Astrocyte of the cerebellum (primary cell): ENCODE measurements around the gene SERPINE1.

ENCODE experiments used
- DNase-seq: peaks from one replicate; pipeline ENCODE4 v3.0.0-alpha.2; 2011; ENCODE audit warnings: low read depth
- H3K4me3 ChIP-seq: 2 replicates; pipeline ENCODE4 v1.5.1; 2011; ENCODE audit warnings: mild to moderate bottlenecking, low read depth, low read length, moderate library complexity
- in situ Hi-C: cut with HindIII; loops from 2 replicates; pipeline ENCODE4 v1.10.0; 2017; ENCODE audit warnings: low sequenced_read_pairs
- TF ChIP-seq, protein P1 (sequence below): IDR thresholded peaks from 2 replicates; pipeline ENCODE4 v1.5.1; 2012; ENCODE audit warnings: low read length, low read depth, moderate library complexity, mild to moderate bottlenecking; ENCODE audit errors: missing control alignments

Gene SERPINE1

DNA sequence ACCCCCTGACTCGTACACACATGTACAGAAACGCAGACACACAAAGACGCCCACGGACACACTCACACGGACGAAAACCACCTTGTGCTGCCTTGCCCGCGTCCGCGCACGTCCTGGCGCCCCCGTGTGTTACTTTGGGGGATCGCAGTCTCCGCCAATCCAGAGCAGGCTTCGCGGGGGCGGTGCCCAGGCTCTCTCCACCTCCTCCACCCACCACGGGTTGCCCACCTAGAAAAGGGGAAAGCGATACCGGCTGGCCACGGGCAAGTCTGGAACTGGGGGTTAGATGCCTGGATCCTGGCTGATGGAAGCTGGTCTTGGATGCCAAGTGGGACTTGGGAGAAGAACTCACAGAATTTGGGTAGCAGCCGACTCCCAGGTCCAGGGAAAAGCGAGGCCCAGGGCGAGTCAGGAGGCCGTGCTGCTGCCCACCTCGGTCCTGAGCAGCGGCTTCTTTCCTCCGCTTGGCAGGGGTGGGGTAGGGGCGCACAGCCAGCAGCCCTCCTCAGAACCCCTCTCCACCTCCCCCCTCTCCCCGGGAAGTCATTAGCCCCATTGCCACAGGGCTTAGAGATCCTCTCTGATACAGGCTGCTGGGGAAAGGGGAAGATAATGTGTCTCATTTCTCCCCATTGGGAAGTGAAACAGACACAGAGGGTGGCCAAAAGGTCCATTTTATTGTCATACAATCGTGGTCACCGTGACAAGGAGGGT, 43.1 kb downstream of the SERPINE1 start:
- no peak for DNase-seq
- in situ Hi-C loops = no loop called here
- TF ChIP-seq, protein P1, sequence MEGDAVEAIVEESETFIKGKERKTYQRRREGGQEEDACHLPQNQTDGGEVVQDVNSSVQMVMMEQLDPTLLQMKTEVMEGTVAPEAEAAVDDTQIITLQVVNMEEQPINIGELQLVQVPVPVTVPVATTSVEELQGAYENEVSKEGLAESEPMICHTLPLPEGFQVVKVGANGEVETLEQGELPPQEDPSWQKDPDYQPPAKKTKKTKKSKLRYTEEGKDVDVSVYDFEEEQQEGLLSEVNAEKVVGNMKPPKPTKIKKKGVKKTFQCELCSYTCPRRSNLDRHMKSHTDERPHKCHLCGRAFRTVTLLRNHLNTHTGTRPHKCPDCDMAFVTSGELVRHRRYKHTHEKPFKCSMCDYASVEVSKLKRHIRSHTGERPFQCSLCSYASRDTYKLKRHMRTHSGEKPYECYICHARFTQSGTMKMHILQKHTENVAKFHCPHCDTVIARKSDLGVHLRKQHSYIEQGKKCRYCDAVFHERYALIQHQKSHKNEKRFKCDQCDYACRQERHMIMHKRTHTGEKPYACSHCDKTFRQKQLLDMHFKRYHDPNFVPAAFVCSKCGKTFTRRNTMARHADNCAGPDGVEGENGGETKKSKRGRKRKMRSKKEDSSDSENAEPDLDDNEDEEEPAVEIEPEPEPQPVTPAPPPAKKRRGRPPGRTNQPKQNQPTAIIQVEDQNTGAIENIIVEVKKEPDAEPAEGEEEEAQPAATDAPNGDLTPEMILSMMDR = peak; percentile 95
- H3K4me3 ChIP-seq = no peak overlapping the region

DNA sequence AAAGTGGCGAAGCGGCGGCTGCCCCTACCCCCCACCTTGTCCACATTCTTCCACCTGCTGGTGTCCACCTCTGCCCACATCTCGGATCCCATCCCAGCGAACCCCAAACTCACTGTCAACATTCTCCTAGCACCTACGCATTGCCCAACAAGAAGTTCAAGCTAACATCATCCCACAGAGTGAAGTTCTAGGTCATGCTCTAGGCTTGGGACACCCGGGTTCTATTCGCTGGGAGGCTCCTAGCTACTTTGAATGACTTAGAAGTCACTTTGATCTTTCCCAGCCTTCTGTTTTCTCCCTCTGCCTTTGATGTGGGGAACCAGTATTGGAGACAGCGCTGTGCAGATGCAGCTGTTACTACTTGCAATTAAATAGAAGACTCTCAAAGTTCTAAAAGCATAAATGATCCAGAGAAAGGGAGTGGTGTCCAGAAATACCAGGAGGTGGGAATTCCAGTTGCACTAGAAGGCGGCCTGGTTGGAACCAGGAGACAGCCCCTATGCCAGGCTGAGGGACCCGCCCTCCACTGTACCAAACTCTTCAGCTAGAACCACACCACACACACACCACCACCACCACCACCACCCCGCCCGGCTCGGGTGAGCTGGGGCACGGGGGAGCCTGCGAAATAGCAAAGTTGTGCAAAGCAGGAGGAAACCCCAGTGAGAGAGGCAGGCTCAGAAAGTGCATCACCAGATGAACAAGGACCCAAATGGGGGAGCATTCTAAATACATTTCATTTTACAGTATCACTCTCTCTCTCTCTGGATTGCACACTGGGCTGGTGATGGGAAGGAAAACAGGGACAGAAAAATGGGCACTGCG, 43.9 kb downstream of the SERPINE1 start:
- no peak overlapping the region for H3K4me3 ChIP-seq
- in situ Hi-C loops = no loop called here
- TF ChIP-seq, protein P1 = no peak
- no peak for DNase-seq

DNA sequence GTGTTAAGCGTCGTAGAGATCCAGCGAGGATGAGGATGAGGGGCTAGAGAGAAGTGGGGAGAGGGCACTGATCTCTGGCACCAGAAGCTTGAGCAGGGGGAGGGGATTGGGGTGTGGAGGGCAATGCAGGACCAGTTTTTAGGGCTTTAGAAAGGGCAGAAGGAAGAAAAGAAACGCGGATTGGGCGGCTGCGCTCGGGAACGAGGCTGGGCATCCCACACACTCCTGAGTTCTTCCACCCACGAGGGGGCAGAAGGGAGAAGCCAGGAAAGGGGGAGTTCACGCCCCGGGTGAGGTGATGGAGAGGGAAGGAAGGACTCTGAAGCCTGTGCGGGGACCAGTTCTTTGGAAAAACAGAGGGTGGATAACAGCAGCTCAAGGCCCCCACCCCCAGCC, 44.5 kb downstream of the SERPINE1 start:
- TF ChIP-seq, protein P1 = peak; percentile 34
- in situ Hi-C loops = no loop called here
- DNase-seq = no peak
- no peak overlapping the region for H3K4me3 ChIP-seq

DNA sequence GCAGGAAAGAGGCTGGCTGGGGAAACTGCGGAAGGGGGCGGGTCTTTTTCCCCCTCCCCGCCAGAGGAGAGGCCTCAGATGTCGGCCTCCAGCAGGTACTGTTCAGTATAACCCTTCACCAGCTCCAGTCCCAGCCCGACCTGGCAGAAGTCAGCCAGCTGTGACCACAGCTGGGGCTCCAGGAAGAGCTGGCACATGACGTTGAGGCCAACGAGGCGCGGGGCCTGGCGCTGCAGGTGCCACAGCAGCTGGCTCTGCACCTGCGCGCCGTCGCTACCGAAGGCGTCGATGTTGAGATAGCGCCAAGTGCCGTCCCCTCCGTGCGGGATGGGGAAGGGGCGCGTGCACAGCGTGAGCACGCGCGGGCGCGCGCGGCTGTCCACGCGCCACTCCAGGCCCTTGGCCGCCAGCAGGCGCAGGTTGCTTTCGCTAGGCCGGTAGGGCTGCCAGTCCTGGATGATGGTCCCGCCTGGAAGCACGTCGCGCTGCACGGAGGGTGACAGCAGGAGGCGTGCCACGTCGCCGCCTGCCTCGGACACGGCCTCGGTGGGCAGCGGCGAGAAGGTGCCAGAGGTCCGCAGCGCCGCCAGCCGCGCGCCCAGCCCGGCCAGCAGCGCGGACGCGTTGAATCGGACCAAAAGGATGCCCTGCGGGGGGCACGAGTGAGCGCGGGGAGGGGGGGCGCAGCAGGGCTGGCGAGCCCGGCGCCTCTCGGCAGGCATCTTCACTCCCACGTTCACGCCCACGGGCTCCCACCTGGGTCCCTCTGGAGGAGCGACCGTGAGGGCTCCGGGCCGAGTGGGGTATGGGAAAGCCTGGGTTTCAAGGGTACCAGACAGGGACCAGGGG, 45.3 kb downstream of the SERPINE1 start:
- TF ChIP-seq, protein P1 = no peak
- DNase-seq = no peak
- in situ Hi-C loops = no loop called here
- no peak overlapping the region for H3K4me3 ChIP-seq

DNA sequence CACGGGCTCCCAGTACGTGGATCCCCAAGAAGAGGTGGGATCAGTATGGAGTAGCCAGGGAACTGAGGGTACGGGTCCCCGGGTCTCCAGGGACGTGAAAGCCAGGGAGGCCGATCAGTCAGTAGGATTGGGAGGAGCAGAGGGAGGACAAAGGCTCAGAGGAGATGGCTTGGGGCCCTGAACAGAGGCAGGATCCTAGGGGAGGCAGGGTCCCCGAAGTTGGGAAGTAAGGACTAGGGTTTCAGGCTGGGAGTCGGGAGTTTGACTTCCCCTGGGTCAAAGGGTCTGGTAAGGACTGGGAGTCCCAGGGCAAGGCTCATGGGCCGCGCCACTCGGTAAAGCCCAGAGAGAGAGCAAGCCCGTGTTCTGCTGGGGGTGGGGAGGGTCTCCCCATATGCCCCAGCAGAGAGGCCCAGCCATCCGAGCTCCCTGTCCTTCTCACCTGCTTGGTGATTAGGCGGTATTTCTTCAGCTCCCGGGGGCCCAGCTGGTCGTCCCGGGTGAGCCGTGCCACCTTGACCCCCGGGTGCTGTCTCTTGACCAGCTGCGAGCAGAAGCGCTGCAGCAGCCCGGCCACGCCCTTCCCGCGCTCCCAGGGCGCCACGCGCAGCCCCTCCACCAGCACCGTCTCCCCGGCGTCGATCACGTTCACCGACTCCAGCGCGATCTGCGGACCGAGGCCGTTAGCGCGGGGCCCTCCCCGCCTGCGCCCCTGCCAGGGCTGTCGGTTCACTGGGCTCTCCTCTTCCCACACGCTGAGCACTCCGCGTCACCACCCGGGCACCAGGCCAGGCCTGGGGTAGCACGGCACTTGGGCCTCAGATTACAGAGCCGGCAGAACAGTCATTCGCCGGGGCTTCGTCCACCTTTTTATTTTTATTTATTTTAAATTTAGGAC, 46.2 kb downstream of the SERPINE1 start:
- peak overlapping the region; percentile 4 for H3K4me3 ChIP-seq
- TF ChIP-seq, protein P1 = no peak
- DNase-seq = peak; percentile 35
- in situ Hi-C loops = no loop called here
